ENCODE results near the gene CLDN22. TPM values are rescaled to one million over a fixed set of nuclear protein-coding genes. Genes with fewer than 3 reads are reported as not detected.

Gene CLDN22
- total RNA-seq, 1 donor from 2014 or later: not detected

DNA sequence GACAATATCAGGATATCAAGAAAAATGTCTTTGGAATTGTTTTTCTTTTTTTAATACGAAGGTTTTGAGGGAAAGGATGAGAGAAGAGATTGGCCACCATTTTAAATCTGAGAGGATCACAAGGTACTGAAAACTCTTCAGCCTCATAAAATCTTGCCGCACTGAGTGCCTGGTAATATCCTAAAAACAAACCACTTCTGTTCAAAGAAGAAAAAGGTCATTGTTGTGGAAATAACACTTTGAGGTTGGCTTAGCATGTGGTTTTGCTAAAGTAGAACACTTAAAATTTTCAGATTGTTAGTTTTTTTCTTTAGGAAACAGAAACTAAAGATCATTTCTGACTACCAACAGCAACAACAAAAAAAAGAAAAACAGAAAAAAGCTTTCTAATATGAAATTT is 1.0 kb upstream of the CLDN22 start:
- TF ChIP-seq, protein P1, sequence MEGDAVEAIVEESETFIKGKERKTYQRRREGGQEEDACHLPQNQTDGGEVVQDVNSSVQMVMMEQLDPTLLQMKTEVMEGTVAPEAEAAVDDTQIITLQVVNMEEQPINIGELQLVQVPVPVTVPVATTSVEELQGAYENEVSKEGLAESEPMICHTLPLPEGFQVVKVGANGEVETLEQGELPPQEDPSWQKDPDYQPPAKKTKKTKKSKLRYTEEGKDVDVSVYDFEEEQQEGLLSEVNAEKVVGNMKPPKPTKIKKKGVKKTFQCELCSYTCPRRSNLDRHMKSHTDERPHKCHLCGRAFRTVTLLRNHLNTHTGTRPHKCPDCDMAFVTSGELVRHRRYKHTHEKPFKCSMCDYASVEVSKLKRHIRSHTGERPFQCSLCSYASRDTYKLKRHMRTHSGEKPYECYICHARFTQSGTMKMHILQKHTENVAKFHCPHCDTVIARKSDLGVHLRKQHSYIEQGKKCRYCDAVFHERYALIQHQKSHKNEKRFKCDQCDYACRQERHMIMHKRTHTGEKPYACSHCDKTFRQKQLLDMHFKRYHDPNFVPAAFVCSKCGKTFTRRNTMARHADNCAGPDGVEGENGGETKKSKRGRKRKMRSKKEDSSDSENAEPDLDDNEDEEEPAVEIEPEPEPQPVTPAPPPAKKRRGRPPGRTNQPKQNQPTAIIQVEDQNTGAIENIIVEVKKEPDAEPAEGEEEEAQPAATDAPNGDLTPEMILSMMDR (IDR thresholded peaks at IDR 0.05; ENCODE audit: borderline replicate concordance): no peak
- H3K4me3 ChIP-seq: no peak overlapping the region
- H3K27ac ChIP-seq (replicated peaks): no peak overlapping the region
- intact Hi-C loops (cut with micrococcal nuclease): no loop called here
- no peaks in the 10 kb centered on the region for H3K4me1 ChIP-seq
- peaks cover 14% of the 10 kb centered on the region for H3K36me3 ChIP-seq
- DNase-seq: no peak
- H3K9me3 ChIP-seq (replicated peaks): no peaks in the 10 kb centered on the region
- no peaks in the 10 kb centered on the region for H3K27me3 ChIP-seq (ENCODE audit: low read depth)

DNA sequence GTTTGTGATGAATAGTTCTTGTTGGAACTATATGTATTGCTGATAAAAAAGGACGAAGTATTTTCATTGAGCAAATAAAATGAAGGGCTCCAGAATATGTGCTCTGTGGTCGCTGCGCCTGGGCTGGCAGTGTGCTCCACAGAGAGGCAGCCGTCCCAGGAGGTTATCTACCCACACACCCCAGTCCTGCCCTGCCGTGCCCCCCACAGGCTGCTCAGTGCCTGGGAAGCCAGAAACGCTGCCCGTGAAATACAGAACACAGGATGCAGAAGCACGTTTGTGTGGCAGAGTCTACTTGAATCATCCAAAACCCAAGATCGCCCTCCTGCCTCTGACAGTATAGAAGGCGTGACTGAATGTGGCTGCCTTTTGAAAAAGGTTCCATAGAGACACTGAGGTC is 1.4 kb downstream of the CLDN22 start:
- H3K9me3 ChIP-seq (replicated peaks): no peaks in the 10 kb centered on the region
- H3K4me1 ChIP-seq: no peaks in the 10 kb centered on the region
- H3K4me3 ChIP-seq: no peak overlapping the region
- no peak overlapping the region for H3K27ac ChIP-seq (replicated peaks)
- intact Hi-C loops (cut with micrococcal nuclease): no loop called here
- TF ChIP-seq, protein P1 (IDR thresholded peaks at IDR 0.05; ENCODE audit: borderline replicate concordance): no peak
- no peak for DNase-seq
- peaks cover 36% of the 10 kb centered on the region for H3K36me3 ChIP-seq
- no peaks in the 10 kb centered on the region for H3K27me3 ChIP-seq (ENCODE audit: low read depth)

DNA sequence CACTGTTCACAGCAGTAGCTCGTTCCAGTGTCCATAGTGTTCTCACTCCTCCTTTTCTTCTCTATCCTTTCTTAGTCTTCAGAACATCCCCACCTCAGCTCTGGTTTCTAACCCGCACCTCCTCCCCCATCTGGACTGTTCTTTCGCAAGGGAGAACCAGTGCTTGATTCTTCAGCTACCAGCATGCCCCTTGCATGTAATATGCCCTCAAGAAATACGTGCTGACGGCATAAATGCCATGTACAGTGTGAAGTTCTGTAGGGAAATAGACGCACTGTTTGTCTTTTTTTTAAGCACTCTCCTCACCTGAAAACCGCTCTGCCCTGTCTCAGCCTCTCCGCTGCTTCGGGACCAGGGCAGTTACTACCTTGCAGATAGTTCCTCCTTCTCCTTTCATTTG is 5.3 kb downstream of the CLDN22 start:
- no peak for DNase-seq
- Histone ChIP-seq H3K27me3 (ENCODE audit: low read depth) (no peaks in the 10 kb centered on the region), H3K9me3 (replicated peaks) (no peaks in the 10 kb centered on the region), H3K36me3 (peaks cover 54% of the 10 kb centered on the region), H3K4me1 (no peaks in the 10 kb centered on the region), H3K4me3 (no peak overlapping the region), H3K27ac (replicated peaks) (no peak overlapping the region)
- TF ChIP-seq, protein P1 (IDR thresholded peaks at IDR 0.05; ENCODE audit: borderline replicate concordance): no peak
- intact Hi-C loops (cut with micrococcal nuclease): no loop called here

DNA sequence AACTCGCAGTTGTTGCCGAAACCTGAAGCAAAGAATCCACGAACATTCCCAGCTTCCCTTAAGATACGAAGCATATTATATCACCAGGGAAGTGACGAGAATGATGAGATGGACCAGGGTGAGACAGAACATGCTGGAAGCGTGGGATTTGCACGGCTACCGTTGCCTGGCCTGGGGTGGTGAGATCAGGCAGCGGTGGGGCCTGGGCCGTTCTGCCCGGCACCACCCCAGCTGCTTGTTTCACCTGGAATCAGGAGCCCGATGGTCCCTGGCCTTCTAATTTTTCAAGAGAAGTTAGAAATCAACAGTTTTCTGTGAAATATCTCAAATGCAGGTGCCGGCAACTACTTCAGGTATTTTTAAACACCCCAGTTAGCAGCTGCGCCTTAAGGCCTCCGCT is 5.7 kb downstream of the CLDN22 start:
- intact Hi-C loops (cut with micrococcal nuclease): no loop called here
- H3K36me3 ChIP-seq: peaks cover 54% of the 10 kb centered on the region

GRCh38 chr4:183312841-183313240 is 7.2 kb downstream of the CLDN22 start:
- no peak for DNase-seq
- Histone ChIP-seq H3K9me3 (replicated peaks) (no peaks in the 10 kb centered on the region), H3K4me3 (no peak overlapping the region), H3K27ac (replicated peaks) (no peak overlapping the region), H3K4me1 (no peaks in the 10 kb centered on the region), H3K27me3 (ENCODE audit: low read depth) (no peaks in the 10 kb centered on the region), H3K36me3 (peaks cover 48% of the 10 kb centered on the region)
- TF ChIP-seq, protein P1 (IDR thresholded peaks at IDR 0.05; ENCODE audit: borderline replicate concordance): no peak
- intact Hi-C loops (cut with micrococcal nuclease): no loop called here

More for the DNA sequence above, 5.7 kb downstream of the CLDN22 start:
- TF ChIP-seq, protein P1 (IDR thresholded peaks at IDR 0.05; ENCODE audit: borderline replicate concordance): no peak
- Histone ChIP-seq H3K9me3 (replicated peaks) (no peaks in the 10 kb centered on the region), H3K27ac (replicated peaks) (no peak overlapping the region), H3K27me3 (ENCODE audit: low read depth) (no peaks in the 10 kb centered on the region), H3K4me1 (no peaks in the 10 kb centered on the region), H3K4me3 (no peak overlapping the region)
- no peak for DNase-seq

GRCh38 chr4:183306811-183307210 is 13.3 kb downstream of the CLDN22 start:
- Histone ChIP-seq H3K27me3 (ENCODE audit: low read depth) (no peaks in the 10 kb centered on the region), H3K27ac (replicated peaks) (no peak overlapping the region), H3K9me3 (replicated peaks) (no peaks in the 10 kb centered on the region), H3K36me3 (peaks cover 14% of the 10 kb centered on the region), H3K4me1 (no peaks in the 10 kb centered on the region), H3K4me3 (no peak overlapping the region)
- TF ChIP-seq, protein P1 (IDR thresholded peaks at IDR 0.05; ENCODE audit: borderline replicate concordance): no peak
- DNase-seq: no peak
- intact Hi-C loops (cut with micrococcal nuclease): no loop called here

Data from left ventricle myocardium inferior (tissue), 1 donor.